Activated naive CD4-positive, alpha-beta T cell treated with anti-CD3 and anti-CD28 coated beads, Interleukin-2, amount 10 ng/mL, durations not matched to agents 5 hours and 36 hours (primary cell): ENCODE results near the gene PATZ1. TPM values are rescaled to one million over a fixed set of nuclear protein-coding genes. Genes with fewer than 3 reads are reported as not detected.

ENCODE experiments used
- total RNA-seq, 2 experiments: library from RNA; stranded (reverse); gene quantifications; one replicate each; pipeline ENCODE4 v1.2.3, GENCODE V29; 2021

Gene PATZ1
- 10 to 100 TPM; 36.4 to 37.7 TPM for total RNA-seq

GRCh38 chr22:31346255-31346732, at the start of gene PATZ1:
Gene PATZ1 (minus strand): TSS chr22:31346346. CDS start chr22:31345602, 744 bp downstream.

DNA sequence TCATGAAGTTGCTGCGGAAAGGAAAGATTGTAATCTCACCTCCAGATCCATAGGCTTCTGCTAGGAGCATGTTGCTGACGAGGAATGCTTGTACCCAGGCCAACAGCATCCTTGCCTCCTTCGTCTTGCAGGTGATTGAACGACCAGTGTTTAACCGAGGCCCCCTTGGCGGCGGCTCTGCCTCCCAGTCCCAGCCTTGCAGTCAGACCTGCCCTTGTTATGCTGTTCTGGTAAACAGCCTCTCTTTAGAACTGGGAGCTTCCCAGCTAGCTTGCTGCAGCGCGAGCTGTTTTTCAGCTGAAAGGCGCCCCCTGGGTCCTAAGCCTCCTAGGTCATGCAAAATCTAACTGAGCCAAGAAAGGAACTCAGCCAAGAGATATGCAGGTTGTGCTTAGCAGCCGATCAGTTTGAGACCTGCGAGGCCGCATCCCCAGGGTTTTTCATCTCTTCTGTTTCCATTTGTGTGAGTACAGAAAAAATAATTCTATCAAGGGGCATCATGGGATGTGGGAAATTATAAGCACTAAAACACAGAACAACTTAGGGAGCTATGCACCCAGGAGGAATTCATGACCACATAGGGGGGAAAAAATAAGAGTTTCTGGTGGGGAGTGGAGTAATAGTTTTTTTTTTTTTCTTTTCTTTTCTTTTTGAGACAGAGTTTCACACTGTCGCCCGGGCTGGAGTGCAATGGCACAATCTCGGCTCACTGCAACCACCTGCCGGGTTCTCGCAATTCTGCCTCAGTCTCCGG, 53.7 kb downstream of the PATZ1 start, which contains the start of gene PIK3IP1:
PIK3IP1 (minus strand) TSS at position 253 of the 754 bp plus-strand sequence; CDS start at position 109, 144 bp downstream.

Other genes with a start within 250 kb of the PATZ1 start
- gene SELENOM, start 238.8 kb downstream of the PATZ1 start, total RNA-seq: 1 to 10 TPM; 1.7 to 2.1 TPM
- not detected for gene INPP5J, start 223.4 kb downstream of the PATZ1 start, total RNA-seq
- gene PLA2G3, start 205.8 kb downstream of the PATZ1 start, total RNA-seq: not detected
- gene RNF185, start 186.2 kb downstream of the PATZ1 start, total RNA-seq: 10 to 100 TPM; 22.3 to 23.2 TPM
- 10 to 100 TPM; 42.3 to 44.7 TPM for gene LIMK2, start 134.0 kb downstream of the PATZ1 start, total RNA-seq
- gene PIK3IP1, start 53.9 kb downstream of the PATZ1 start, total RNA-seq: 100 to 1,000 TPM; 110 to 115 TPM
- gene DRG1, start 53.3 kb upstream of the PATZ1 start, total RNA-seq: 10 to 100 TPM; 66.2 to 68.8 TPM
- gene EIF4ENIF1, start 143.5 kb upstream of the PATZ1 start, total RNA-seq: 10 to 100 TPM; 38.3 to 40.3 TPM
- 100 to 1,000 TPM; 128 to 143 TPM for gene SFI1, start 150.2 kb upstream of the PATZ1 start, total RNA-seq